Measurements from ENCODE around the gene MLH1. TPM values are rescaled to one million over a fixed set of nuclear protein-coding genes. Genes with fewer than 3 reads are reported as not detected.
A peak's percentile ranks its signal among the peaks of the same experiment; 100 is the strongest.

Gene MLH1
- total RNA-seq, 1 experiment from 2014 or later, result 50.6 TPM

DNA sequence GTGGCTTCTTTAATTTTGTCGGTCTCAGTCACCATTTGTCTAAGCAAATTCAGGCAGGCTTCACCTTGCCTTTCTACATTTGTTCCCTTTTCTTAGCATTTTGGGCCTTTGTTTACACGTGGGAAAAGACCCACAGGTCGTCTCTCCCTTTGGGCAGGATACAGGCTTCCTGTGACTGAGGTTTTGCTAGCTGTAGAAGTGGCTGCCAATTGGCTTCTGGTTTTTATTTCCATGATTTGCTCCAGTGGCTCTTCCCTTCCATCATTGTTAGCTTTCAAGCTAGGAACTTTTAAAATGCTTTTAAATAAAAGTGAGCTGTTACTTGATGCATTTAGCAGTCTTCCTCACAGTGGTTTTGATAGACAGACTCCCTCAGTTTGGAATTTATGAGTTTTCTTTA is 37.3 kb downstream of the MLH1 start:
- no peak for DNase-seq (ENCODE audit: low spot score)
- POLR2A ChIA-PET (ENCODE audit: low non-redundant PET), result no interaction called here
- Histone ChIP-seq H3K4me1 (ENCODE audit: insufficient read depth, low read length, poor library complexity, severe bottlenecking) (no peaks in the 10 kb centered on the region), H3K36me3 (ENCODE audit: insufficient read depth, low read length, poor library complexity, severe bottlenecking) (peaks cover 63% of the 10 kb centered on the region), H3K27me3 (replicated peaks; ENCODE audit: insufficient read depth, low read depth, low read length, poor library complexity) (no peaks in the 10 kb centered on the region), H3K4me3 (ENCODE audit: low read depth, low read length, poor library complexity, severe bottlenecking) (no peak overlapping the region), H3K27ac (ENCODE audit: low read depth, low read length, poor library complexity, severe bottlenecking) (no peak overlapping the region), H3K9me3 (ENCODE audit: low read depth, low read length, poor library complexity, severe bottlenecking) (peaks cover 8% of the 10 kb centered on the region)
- BruUV-seq (replicated peaks), result no TSS peak
- CTCF ChIA-PET, result no interaction called here
- intact Hi-C loops (cut with micrococcal nuclease; ENCODE audit: unreplicated experiment), result no loop called here
- TF ChIP-seq EZH2 (IDR thresholded peaks at IDR 0.05; ENCODE audit: borderline replicate concordance, low read depth, low read length, poor library complexity, severe bottlenecking), result no peak
- no peak for TF ChIP-seq CTCF (conservative IDR thresholded peaks at IDR 0.05; ENCODE audit: low read depth, low read length)

DNA sequence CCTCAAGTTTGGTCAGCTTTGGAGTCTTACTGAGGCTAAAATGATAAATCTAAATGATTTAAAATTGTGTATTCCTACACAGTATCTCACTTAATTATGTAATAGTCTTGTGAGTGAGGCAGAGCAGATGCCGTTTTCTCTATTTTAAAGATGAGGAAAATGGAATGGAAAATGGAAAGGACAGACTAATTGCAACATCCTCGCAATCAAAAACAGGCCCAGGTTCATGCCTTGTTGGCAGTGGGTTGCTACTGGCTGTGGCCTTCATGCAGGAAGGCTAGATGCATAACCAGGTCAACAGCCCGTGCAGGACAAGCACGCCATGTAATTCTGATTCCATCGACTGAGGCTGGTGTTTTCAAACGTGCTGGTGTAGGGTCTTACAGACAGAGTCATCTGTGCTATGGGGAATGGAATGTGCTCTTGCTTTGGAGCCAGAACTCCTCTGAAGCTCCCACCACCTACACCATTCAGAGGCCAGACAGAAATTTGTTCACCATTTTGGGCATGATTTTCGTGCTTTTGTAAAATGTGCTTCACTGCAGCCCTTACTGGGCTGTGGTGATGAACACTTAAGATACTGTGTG is 37.9 kb downstream of the MLH1 start:
- Histone ChIP-seq H3K4me3 (ENCODE audit: low read depth, low read length, poor library complexity, severe bottlenecking) (no peak overlapping the region), H3K9me3 (ENCODE audit: low read depth, low read length, poor library complexity, severe bottlenecking) (peaks cover 14% of the 10 kb centered on the region), H3K27me3 (replicated peaks; ENCODE audit: insufficient read depth, low read depth, low read length, poor library complexity) (no peaks in the 10 kb centered on the region), H3K4me1 (ENCODE audit: insufficient read depth, low read length, poor library complexity, severe bottlenecking) (no peaks in the 10 kb centered on the region), H3K36me3 (ENCODE audit: insufficient read depth, low read length, poor library complexity, severe bottlenecking) (peaks cover 63% of the 10 kb centered on the region), H3K27ac (ENCODE audit: low read depth, low read length, poor library complexity, severe bottlenecking) (no peak overlapping the region)
- intact Hi-C loops (cut with micrococcal nuclease; ENCODE audit: unreplicated experiment), result no loop called here
- POLR2A ChIA-PET (ENCODE audit: low non-redundant PET), result no interaction called here
- no peak for DNase-seq (ENCODE audit: low spot score)
- no TSS peak for BruUV-seq (replicated peaks)
- CTCF ChIA-PET, result no interaction called here
- TF ChIP-seq CTCF (conservative IDR thresholded peaks at IDR 0.05; ENCODE audit: low read depth, low read length) (no peak), EZH2 (IDR thresholded peaks at IDR 0.05; ENCODE audit: borderline replicate concordance, low read depth, low read length, poor library complexity, severe bottlenecking) (no peak)

DNA sequence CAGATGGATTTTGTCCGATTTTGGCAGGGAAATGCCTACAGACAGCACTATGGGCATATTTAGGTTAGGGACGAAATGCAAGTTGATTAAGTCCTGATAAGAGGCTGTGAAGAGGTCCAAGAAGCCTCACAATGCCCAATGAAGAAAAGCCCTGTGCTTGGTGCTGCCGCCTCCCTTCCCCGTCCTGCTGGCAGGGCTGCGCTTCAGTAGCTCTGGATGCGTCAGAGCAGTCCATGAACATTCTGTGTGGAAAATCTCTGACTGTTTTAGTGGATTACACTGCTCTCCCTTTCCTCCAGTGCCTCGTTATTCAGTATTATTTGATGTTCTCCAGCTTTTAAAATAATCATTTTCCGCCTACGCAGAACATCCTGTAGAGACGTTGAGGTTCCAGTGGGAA is 39.6 kb downstream of the MLH1 start:
- intact Hi-C loops (cut with micrococcal nuclease; ENCODE audit: unreplicated experiment), result no loop called here
- Histone ChIP-seq H3K4me3 (ENCODE audit: low read depth, low read length, poor library complexity, severe bottlenecking) (no peak overlapping the region), H3K36me3 (ENCODE audit: insufficient read depth, low read length, poor library complexity, severe bottlenecking) (peaks cover 71% of the 10 kb centered on the region), H3K4me1 (ENCODE audit: insufficient read depth, low read length, poor library complexity, severe bottlenecking) (no peaks in the 10 kb centered on the region), H3K27me3 (replicated peaks; ENCODE audit: insufficient read depth, low read depth, low read length, poor library complexity) (no peaks in the 10 kb centered on the region), H3K9me3 (ENCODE audit: low read depth, low read length, poor library complexity, severe bottlenecking) (peaks cover 20% of the 10 kb centered on the region), H3K27ac (ENCODE audit: low read depth, low read length, poor library complexity, severe bottlenecking) (no peak overlapping the region)
- POLR2A ChIA-PET (ENCODE audit: low non-redundant PET), result no interaction called here
- DNase-seq (ENCODE audit: low spot score), result peak; percentile 15
- no TSS peak for BruUV-seq (replicated peaks)
- TF ChIP-seq CTCF (conservative IDR thresholded peaks at IDR 0.05; ENCODE audit: low read depth, low read length) (no peak), EZH2 (IDR thresholded peaks at IDR 0.05; ENCODE audit: borderline replicate concordance, low read depth, low read length, poor library complexity, severe bottlenecking) (no peak)
- CTCF ChIA-PET, result no interaction called here
